ENCODE results near the gene PLSCR4. TPM values are rescaled to one million over a fixed set of nuclear protein-coding genes. Genes with fewer than 3 reads are reported as not detected.

The PLSCR4 gene
- total RNA-seq, 1 experiment from 2014 or later: 4.4 TPM

DNA sequence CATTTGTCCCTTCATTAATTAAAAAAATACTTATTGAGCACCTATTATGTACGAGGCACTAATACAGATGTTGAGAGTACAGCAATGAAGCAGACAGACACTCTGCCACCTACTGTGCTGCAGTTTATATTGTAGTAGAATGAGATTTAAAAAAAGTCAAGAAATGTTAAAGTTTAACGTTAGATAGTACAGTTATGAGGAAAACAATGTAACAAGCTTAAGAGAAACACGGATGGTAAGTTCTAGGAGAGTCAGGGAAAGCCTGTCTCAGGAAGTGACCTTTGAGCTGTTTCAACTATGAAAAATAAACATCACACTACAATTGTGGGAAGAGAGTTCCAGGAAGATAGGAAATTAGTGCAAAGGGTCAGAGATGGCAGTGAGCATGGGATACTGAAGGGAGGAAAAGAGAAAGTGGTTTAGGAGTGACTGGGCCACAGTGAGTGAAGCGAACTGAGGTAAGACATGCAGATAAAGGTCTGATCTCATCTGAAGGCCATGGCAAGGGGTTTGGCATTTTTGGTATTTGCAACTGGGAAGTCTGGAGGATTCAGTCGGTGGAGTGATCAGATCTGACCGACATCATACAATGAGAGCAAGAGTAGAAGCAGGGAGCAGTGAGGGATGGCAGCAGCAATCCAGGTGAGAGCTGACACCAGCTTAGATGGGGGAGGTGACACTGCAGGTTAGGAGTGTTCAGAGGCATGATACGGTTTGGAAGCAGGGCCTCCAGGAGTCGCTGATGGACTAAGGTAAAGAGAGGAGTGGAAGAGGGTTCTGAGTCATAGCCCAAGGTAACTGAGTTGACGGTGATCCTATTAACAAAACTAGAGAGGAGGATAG, 28.5 kb downstream of the PLSCR4 start:
- DNase-seq (ENCODE audit: unreplicated experiment): peak; percentile 25
- H3K4me1 Mint-ChIP-seq (ENCODE audit: insufficient read depth, unreplicated experiment): peaks cover 15% of the 10 kb centered on the region
- intact Hi-C loops (cut with micrococcal nuclease): no loop called here
- TF ChIP-seq, protein P1, sequence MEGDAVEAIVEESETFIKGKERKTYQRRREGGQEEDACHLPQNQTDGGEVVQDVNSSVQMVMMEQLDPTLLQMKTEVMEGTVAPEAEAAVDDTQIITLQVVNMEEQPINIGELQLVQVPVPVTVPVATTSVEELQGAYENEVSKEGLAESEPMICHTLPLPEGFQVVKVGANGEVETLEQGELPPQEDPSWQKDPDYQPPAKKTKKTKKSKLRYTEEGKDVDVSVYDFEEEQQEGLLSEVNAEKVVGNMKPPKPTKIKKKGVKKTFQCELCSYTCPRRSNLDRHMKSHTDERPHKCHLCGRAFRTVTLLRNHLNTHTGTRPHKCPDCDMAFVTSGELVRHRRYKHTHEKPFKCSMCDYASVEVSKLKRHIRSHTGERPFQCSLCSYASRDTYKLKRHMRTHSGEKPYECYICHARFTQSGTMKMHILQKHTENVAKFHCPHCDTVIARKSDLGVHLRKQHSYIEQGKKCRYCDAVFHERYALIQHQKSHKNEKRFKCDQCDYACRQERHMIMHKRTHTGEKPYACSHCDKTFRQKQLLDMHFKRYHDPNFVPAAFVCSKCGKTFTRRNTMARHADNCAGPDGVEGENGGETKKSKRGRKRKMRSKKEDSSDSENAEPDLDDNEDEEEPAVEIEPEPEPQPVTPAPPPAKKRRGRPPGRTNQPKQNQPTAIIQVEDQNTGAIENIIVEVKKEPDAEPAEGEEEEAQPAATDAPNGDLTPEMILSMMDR (IDR thresholded peaks at IDR 0.05; ENCODE audit: unreplicated experiment): no peak
- ChIA-PET POLR2A (no interaction called here), CTCF (interaction anchor here (0.7 to 8.2 kb wide), 4 partner anchors 19 to 106 kb away, joined by 3 to 116 read pairs (median 17); no protein-coding TSS in a partner anchor)
- no peaks in the 10 kb centered on the region for H3K9me3 Mint-ChIP-seq (ENCODE audit: unreplicated experiment)
- H3K27ac Mint-ChIP-seq (ENCODE audit: low read depth, unreplicated experiment): no peak overlapping the region
- no peak overlapping the region for H3K4me3 Mint-ChIP-seq (ENCODE audit: unreplicated experiment)
- H3K27me3 Mint-ChIP-seq (ENCODE audit: insufficient read depth, unreplicated experiment): no peaks in the 10 kb centered on the region
- no peaks in the 10 kb centered on the region for H3K36me3 Mint-ChIP-seq (ENCODE audit: insufficient read depth, unreplicated experiment)
- BruUV-seq (replicated peaks): no TSS peak

DNA sequence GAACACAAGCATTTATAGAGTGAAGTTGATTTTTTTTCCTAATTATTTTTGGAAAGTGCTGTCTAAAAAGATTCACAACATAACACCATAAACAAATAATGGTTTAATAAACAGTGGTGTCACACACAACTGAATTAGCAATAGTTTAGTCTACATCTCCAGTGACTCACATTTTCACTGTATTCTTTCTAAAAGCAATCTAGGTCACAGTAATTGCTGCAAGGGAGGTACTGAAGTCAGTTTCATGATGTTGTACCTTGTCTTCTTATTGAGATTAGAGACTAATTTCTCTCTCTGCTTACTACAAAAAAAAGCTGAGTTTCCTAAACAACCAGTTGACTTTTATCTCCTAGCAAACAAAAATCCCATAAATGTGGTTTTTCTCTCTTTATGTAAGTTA, 29.6 kb downstream of the PLSCR4 start:
- POLR2A ChIA-PET: interaction anchor here (1.1 kb wide), 1 partner anchor 106 kb away, joined by 4 read pairs; no protein-coding TSS in a partner anchor
- no peaks in the 10 kb centered on the region for H3K36me3 Mint-ChIP-seq (ENCODE audit: insufficient read depth, unreplicated experiment)
- H3K4me1 Mint-ChIP-seq (ENCODE audit: insufficient read depth, unreplicated experiment): peaks cover 22% of the 10 kb centered on the region
- BruUV-seq (replicated peaks): no TSS peak
- no peak overlapping the region for H3K4me3 Mint-ChIP-seq (ENCODE audit: unreplicated experiment)
- no peak overlapping the region for H3K27ac Mint-ChIP-seq (ENCODE audit: low read depth, unreplicated experiment)
- H3K9me3 Mint-ChIP-seq (ENCODE audit: unreplicated experiment): no peaks in the 10 kb centered on the region
- CTCF ChIA-PET: interaction anchor here (1.7 to 8.2 kb wide), 3 partner anchors 20 to 107 kb away, joined by 9 to 116 read pairs (median 25); no protein-coding TSS in a partner anchor
- DNase-seq (ENCODE audit: unreplicated experiment): no peak
- intact Hi-C loops (cut with micrococcal nuclease): no loop called here
- TF ChIP-seq, protein P1 (IDR thresholded peaks at IDR 0.05; ENCODE audit: unreplicated experiment): no peak
- no peaks in the 10 kb centered on the region for H3K27me3 Mint-ChIP-seq (ENCODE audit: insufficient read depth, unreplicated experiment)

DNA sequence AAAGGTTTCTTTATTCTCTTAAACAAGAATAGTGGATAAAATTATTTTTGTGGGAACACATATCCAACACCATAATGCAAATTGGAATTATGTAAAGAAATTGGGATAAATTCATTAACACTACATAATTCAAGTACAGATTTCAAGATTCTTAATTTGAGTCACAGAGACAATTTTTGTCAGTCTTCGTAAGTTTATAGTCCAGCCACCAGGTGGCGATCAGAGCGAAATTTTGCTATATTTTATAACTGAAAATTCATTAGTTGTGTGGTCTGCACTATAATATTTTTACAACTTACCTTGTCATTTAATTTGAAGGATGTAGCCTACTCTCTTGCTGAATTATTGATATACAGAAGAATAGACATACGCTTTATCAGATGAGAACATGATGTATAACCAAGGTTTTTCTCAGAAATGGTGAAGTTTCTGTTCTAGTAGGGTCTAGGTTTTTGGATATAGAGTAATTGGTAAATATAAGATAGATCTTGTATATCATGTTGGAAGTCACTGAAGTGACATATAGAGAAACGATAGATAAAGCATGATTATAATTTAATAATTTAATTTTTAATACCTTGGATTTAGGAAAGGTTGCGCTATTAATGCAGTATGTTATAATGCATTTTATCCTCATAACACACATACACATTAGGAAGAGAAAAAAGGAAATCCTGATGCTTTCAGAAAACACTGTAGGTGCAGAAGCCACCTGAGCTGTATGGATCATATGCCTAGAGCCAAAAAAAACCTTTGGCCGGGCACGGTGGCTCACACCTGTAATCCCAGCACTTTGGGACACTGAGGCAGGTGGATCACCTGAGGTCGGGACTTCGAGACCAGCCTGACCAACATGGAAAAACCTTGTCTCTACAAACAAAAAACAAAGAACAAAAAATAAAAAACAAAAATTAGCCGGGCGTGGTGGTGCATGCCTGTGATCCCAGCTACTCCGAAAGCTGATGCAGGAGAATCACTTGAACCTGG, 31.7 kb downstream of the PLSCR4 start:
- H3K9me3 Mint-ChIP-seq (ENCODE audit: unreplicated experiment): no peaks in the 10 kb centered on the region
- DNase-seq (ENCODE audit: unreplicated experiment): peak; percentile 49
- H3K27ac Mint-ChIP-seq (ENCODE audit: low read depth, unreplicated experiment): no peak overlapping the region
- H3K36me3 Mint-ChIP-seq (ENCODE audit: insufficient read depth, unreplicated experiment): peaks cover 6% of the 10 kb centered on the region
- peaks cover 22% of the 10 kb centered on the region for H3K4me1 Mint-ChIP-seq (ENCODE audit: insufficient read depth, unreplicated experiment)
- intact Hi-C loops (cut with micrococcal nuclease): loop anchor here (1.0 to 10.0 kb wide), 3 partner anchors 56 to 358 kb away; no protein-coding TSS in a partner anchor
- TF ChIP-seq, protein P1 (IDR thresholded peaks at IDR 0.05; ENCODE audit: unreplicated experiment): peak; percentile 66
- POLR2A ChIA-PET: interaction anchor here (1.1 kb wide), 1 partner anchor 95 kb away, joined by 3 read pairs; no protein-coding TSS in a partner anchor
- no TSS peak for BruUV-seq (replicated peaks)
- H3K27me3 Mint-ChIP-seq (ENCODE audit: insufficient read depth, unreplicated experiment): no peaks in the 10 kb centered on the region
- H3K4me3 Mint-ChIP-seq (ENCODE audit: unreplicated experiment): no peak overlapping the region
- CTCF ChIA-PET: interaction anchor here (0.6 to 8.2 kb wide), 9 partner anchors 29 to 332 kb away, joined by 3 to 116 read pairs (median 5); no protein-coding TSS in a partner anchor

All from MCF 10A (cell line).